Measurements from ENCODE around the gene RENBP. TPM values are rescaled to one million over a fixed set of nuclear protein-coding genes. Genes with fewer than 3 reads are reported as not detected.

RENBP gene
- total and polyA plus RNA-seq, 2 of the 13 experiments (the other 11 are each of a cell fraction or from before 2014, with no cell fraction given), result 1.4 to 2.6 TPM

- Histone ChIP-seq H3K9me3 (ENCODE audit: low read length) (no peaks in the 10 kb centered on the region), H3K36me3 (replicated peaks in 1 of 2; ENCODE audit: control insufficient read depth in 1 of 2, insufficient read depth in 2 of 2, low read length in 2 of 2) (no peaks in the 10 kb centered on the region), H3K27ac (ENCODE audit: extremely low read length, insufficient read depth, low read length) (no peak overlapping the region), H2AFZ (ENCODE audit: low read length) (no peak overlapping the region), H3K27me3 (ENCODE audit: control insufficient read depth in 1 of 2, insufficient read depth in 2 of 2, low read length in 2 of 2) (peaks cover 2 to 11% of the 10 kb centered on the region in 2 experiments; a peak in 2 of 5 replicates), H3K79me2 (ENCODE audit: insufficient read depth, low read length) (no peaks in the 10 kb centered on the region), H3K4me3 (replicated peaks in 1 of 3; ENCODE audit: insufficient read depth in 1 of 3, low read depth in 2 of 3, low read length in 3 of 3) (no peak overlapping the region), H3K4me1 (ENCODE audit: insufficient read depth, low read length) (no peaks in the 10 kb centered on the region), H3K4me2 (ENCODE audit: low read depth, low read length) (no peak overlapping the region), H4K20me1 (ENCODE audit: insufficient read depth, low read length) (no peaks in the 10 kb centered on the region), H3K9ac (ENCODE audit: insufficient read depth, low read depth, low read length) (no peak overlapping the region)
- FAIRE-seq (no peak), ATAC-seq (no peak), DNase-seq (ENCODE audit: low spot score) (no peak)
- no CpG with 5 or more reads among the region's 10 CpGs for WGBS (ENCODE audit: low lambda C conversion rate)
- CTCF ChIA-PET (ENCODE audit: low intra/inter-chr PET ratio, low total read pairs), result no interaction called here
- POLR2A ChIA-PET, result no interaction called here
- 0 out of 2 replicates have a peak, but pooled peaks have one; percentile 19 for TF ChIP-seq HNRNPL (IDR thresholded peaks at IDR 0.05; ENCODE audit: low read depth, low read length)
- no peak for TF ChIP-seq MTA1 (CRISPR knock-in tag; IDR thresholded peaks at IDR 0.05; ENCODE audit: borderline replicate concordance)
- BruUV-seq (replicated peaks), result no TSS peak
- in situ Hi-C loops (cut with HindIII; ENCODE audit: extremely low pct_ligation_motif_present, low pct_unique_long_range_greater_than_20kb) (no loop called here), intact Hi-C loops (cut with micrococcal nuclease; ENCODE audit: unreplicated experiment) (no loop called here)
These were observed 42.1 kb downstream of the RENBP start for GRCh38 chrX:153902385-153902784.

DNA sequence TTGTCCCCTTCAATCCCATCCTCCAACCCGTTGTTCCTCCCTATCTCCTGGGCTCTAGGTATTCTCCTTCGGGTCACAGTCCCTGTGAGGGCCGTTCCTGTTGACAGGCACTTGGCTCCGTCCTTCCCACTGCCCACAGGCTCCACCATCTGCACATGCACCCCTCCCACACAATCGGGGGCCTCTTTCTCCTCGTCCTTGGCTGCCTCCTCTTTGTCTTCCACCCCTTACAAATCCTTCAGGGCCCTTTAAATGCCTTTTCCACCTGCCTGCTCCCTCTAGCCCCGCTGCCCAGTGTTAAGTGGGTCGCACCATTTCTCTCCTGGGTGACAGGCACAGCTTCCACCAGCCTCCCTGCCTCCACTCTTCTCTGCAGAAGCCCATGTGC, 42.7 kb downstream of the RENBP start:
- Histone ChIP-seq H2AFZ (ENCODE audit: low read length) (no peak overlapping the region), H3K36me3 (replicated peaks in 1 of 2; ENCODE audit: control insufficient read depth in 1 of 2, insufficient read depth in 2 of 2, low read length in 2 of 2) (no peaks in the 10 kb centered on the region), H3K9ac (ENCODE audit: insufficient read depth, low read depth, low read length) (no peak overlapping the region), H3K4me3 (replicated peaks in 1 of 3; ENCODE audit: insufficient read depth in 1 of 3, low read depth in 2 of 3, low read length in 3 of 3) (no peak overlapping the region), H3K4me1 (ENCODE audit: insufficient read depth, low read length) (no peaks in the 10 kb centered on the region), H3K9me3 (ENCODE audit: low read length) (no peaks in the 10 kb centered on the region), H3K27ac (ENCODE audit: extremely low read length, insufficient read depth, low read length) (no peak overlapping the region), H3K79me2 (ENCODE audit: insufficient read depth, low read length) (no peaks in the 10 kb centered on the region), H3K27me3 (ENCODE audit: control insufficient read depth in 1 of 2, insufficient read depth in 2 of 2, low read length in 2 of 2) (peaks cover 2 to 11% of the 10 kb centered on the region in 2 experiments; a peak in 2 of 5 replicates), H3K4me2 (ENCODE audit: low read depth, low read length) (no peak overlapping the region), H4K20me1 (ENCODE audit: insufficient read depth, low read length) (no peaks in the 10 kb centered on the region)
- CTCF ChIA-PET (ENCODE audit: low intra/inter-chr PET ratio, low total read pairs), result no interaction called here
- DNase-seq (ENCODE audit: low spot score) (no peak), FAIRE-seq (no peak), ATAC-seq (no peak)
- in situ Hi-C loops (cut with HindIII; ENCODE audit: extremely low pct_ligation_motif_present, low pct_unique_long_range_greater_than_20kb) (no loop called here), intact Hi-C loops (cut with micrococcal nuclease; ENCODE audit: unreplicated experiment) (no loop called here)
- 17% methylated on average over 8 of the region's 8 CpGs for WGBS (ENCODE audit: low lambda C conversion rate)
- POLR2A ChIA-PET, result no interaction called here
- BruUV-seq (replicated peaks), result no TSS peak
- TF ChIP-seq ASH2L (IDR thresholded peaks at IDR 0.05; ENCODE audit: insufficient read length, low read depth, low read length), result no peak
- no peak for TF ChIP-seq ZNF709 (CRISPR knock-in tag; IDR thresholded peaks at IDR 0.05)
- no peak for TF ChIP-seq TBX2 (CRISPR knock-in tag; IDR thresholded peaks at IDR 0.05; ENCODE audit: borderline replicate concordance)
- TF ChIP-seq, protein P1, sequence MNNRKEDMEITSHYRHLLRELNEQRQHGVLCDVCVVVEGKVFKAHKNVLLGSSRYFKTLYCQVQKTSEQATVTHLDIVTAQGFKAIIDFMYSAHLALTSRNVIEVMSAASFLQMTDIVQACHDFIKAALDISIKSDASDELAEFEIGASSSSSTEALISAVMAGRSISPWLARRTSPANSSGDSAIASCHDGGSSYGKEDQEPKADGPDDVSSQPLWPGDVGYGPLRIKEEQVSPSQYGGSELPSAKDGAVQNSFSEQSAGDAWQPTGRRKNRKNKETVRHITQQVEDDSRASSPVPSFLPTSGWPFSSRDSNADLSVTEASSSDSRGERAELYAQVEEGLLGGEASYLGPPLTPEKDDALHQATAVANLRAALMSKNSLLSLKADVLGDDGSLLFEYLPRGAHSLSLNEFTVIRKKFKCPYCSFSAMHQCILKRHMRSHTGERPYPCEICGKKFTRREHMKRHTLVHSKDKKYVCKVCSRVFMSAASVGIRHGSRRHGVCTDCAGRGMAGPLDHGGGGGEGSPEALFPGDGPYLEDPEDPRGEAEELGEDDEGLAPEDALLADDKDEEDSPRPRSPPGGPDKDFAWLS (CRISPR knock-in tag; IDR thresholded peaks at IDR 0.05; ENCODE audit: borderline replicate concordance), result no peak
- TF ChIP-seq ZMAT5 (CRISPR knock-in tag; IDR thresholded peaks at IDR 0.05; ENCODE audit: borderline replicate concordance, low read depth), result no peak
- TF ChIP-seq MTERF4 (CRISPR knock-in tag; IDR thresholded peaks at IDR 0.05), result no peak
- TF ChIP-seq ZMYM2 (CRISPR knock-in tag; IDR thresholded peaks at IDR 0.05), result no peak
- TF ChIP-seq TCF12 (IDR thresholded peaks at IDR 0.05), result no peak
- no peak for TF ChIP-seq TCF12 (CRISPR knock-in tag; IDR thresholded peaks at IDR 0.05)
- TF ChIP-seq BCL6 (CRISPR knock-in tag; IDR thresholded peaks at IDR 0.05), result no peak
- no peak for TF ChIP-seq ZHX1 (CRISPR knock-in tag; IDR thresholded peaks at IDR 0.05; ENCODE audit: low read depth)
- no peak for TF ChIP-seq SUZ12 (IDR thresholded peaks at IDR 0.05; ENCODE audit: low read depth, low read length)

All from HepG2 (cell line).